Smooth muscle cell (in vitro differentiated cells): Measurements from ENCODE around the gene GTF2F1. TPM values are rescaled to one million over a fixed set of nuclear protein-coding genes. Genes with fewer than 3 reads are reported as not detected.

Experiments used
- DNase-seq: peaks from one replicate; lab custom pipeline; 2025; ENCODE audit not compliant: unreplicated experiment; lab: John Stamatoyannopoulos, UW
- H2AFZ ChIP-seq: fragments of 200-600 bp; sonication (generic); 2 replicates; pipeline ENCODE4 v1.6.0; 2016; ENCODE audit warnings: antibody characterized with exemption, low read depth, mild to moderate bottlenecking
- H3F3A ChIP-seq: fragments of 200-600 bp; sonication (generic); 2 replicates; pipeline ENCODE4 v1.6.0; 2017; ENCODE audit warnings: antibody characterized with exemption, low read depth
- H3K27ac ChIP-seq: fragments of 200-600 bp; sonication (generic); 2 replicates; pipeline ENCODE4 v1.5.1; 2016; ENCODE audit warnings: low read depth, mild to moderate bottlenecking
- H3K27me3 ChIP-seq: fragments of 200-600 bp; sonication (generic); 2 replicates; pipeline ENCODE4 v1.6.1; 2016; ENCODE audit warnings: low read depth, mild to moderate bottlenecking
- H3K36me3 ChIP-seq: fragments of 200-600 bp; sonication (generic); 2 replicates; pipeline ENCODE4 v1.5.1; 2016; ENCODE audit warnings: low read depth
- H3K4me1 ChIP-seq: fragments of 200-600 bp; sonication (generic); 2 replicates; pipeline ENCODE4 v1.5.1; 2016; ENCODE audit warnings: low read depth
- H3K4me2 ChIP-seq: fragments of 200-600 bp; sonication (generic); 2 replicates; pipeline ENCODE4 v1.6.0; 2016; ENCODE audit warnings: mild to moderate bottlenecking
- H3K4me3 ChIP-seq: fragments of 200-600 bp; sonication (generic); 2 replicates; pipeline ENCODE4 v1.5.1; 2016; ENCODE audit warnings: mild to moderate bottlenecking
- H3K79me2 ChIP-seq: fragments of 200-600 bp; sonication (generic); 2 replicates; pipeline ENCODE4 v1.6.0; 2016; ENCODE audit warnings: low read depth, mild to moderate bottlenecking
- H3K9ac ChIP-seq: fragments of 200-600 bp; sonication (generic); 2 replicates; pipeline ENCODE4 v1.6.0; 2016; ENCODE audit warnings: low read depth
- H3K9me3 ChIP-seq: fragments of 200-600 bp; sonication (generic); replicated peaks from 2 replicates; pipeline ENCODE4 v1.5.1; 2016; ENCODE audit warnings: low read depth
- H4K20me1 ChIP-seq: fragments of 200-600 bp; sonication (generic); 2 replicates; pipeline ENCODE4 v1.6.0; 2016; ENCODE audit warnings: low read depth
- CTCF ChIP-seq: fragments of 200-600 bp; sonication (generic); IDR thresholded peaks from 2 replicates; pipeline ENCODE4 v1.5.1; 2017; ENCODE audit warnings: borderline replicate concordance, mild to moderate bottlenecking, antibody characterized with exemption; ENCODE audit not compliant: insufficient read depth, poor library complexity, severe bottlenecking
- WGBS: methylation state at CpG from one replicate; pipeline ENCODE4 v1.1.7; 2016; ENCODE audit warnings: low lambda C conversion rate; 5-methylcytosine and 5-hydroxymethylcytosine counted together
- polyA plus RNA-seq: library from polyadenylated mRNA; unstranded; fragments of >200 nt; fragmentation: Nextera tagmentation; extraction: Ambion mirVana; gene quantifications from 2 replicates; pipeline ENCODE4 v1.2.1, GENCODE V29; 2016
- total RNA-seq: library from RNA; depleted of rRNA; stranded (reverse); fragments of >200 nt; gene quantifications from 2 replicates; pipeline ENCODE4 v1.2.3, GENCODE V29; 2014

Gene GTF2F1
- total and polyA plus RNA-seq, 2 experiments from 2014 or later: 34.7 to 65.8 TPM

- Histone ChIP-seq H3K9me3 (no peaks in the 10 kb centered on the region), H3K36me3 (peaks cover 6% of the 10 kb centered on the region), H3K9ac (no peak overlapping the region), H3K4me1 (peaks cover 5% of the 10 kb centered on the region), H3K79me2 (no peaks in the 10 kb centered on the region), H3K27ac (no peak overlapping the region), H3F3A (peaks cover 15% of the 10 kb centered on the region), H4K20me1 (no peaks in the 10 kb centered on the region), H2AFZ (no peak overlapping the region), H3K4me3 (no peak overlapping the region), H3K4me2 (no peak overlapping the region), H3K27me3 (no peaks in the 10 kb centered on the region)
- no peak for TF ChIP-seq CTCF
- 94% methylated on average over 29 of the region's 29 CpGs for WGBS
- DNase-seq: no peak
Observed at GRCh38 chr19:6374711-6375410, 18.1 kb downstream of the GTF2F1 start.

GRCh38 chr19:6374161-6374709, 18.7 kb downstream of the GTF2F1 start:
- Histone ChIP-seq H3K79me2 (no peaks in the 10 kb centered on the region), H3K4me1 (peaks cover 5% of the 10 kb centered on the region), H3K4me3 (no peak overlapping the region), H3K9ac (no peak overlapping the region), H2AFZ (no peak overlapping the region), H3K36me3 (no peaks in the 10 kb centered on the region), H3K27ac (peak overlapping the region; percentile 35), H3F3A (peaks cover 15% of the 10 kb centered on the region), H3K4me2 (peak overlapping the region; percentile 86), H3K9me3 (no peaks in the 10 kb centered on the region), H3K27me3 (no peaks in the 10 kb centered on the region), H4K20me1 (no peaks in the 10 kb centered on the region)
- DNase-seq: no peak
- 77% methylated on average over 28 of the region's 29 CpGs for WGBS
- no peak for TF ChIP-seq CTCF

GRCh38 chr19:6373813-6374108, 19.2 kb downstream of the GTF2F1 start:
- Histone ChIP-seq H4K20me1 (no peaks in the 10 kb centered on the region), H3K9ac (no peak overlapping the region), H3K27me3 (no peaks in the 10 kb centered on the region), H3K4me2 (peak overlapping the region; percentile 86), H3K36me3 (no peaks in the 10 kb centered on the region), H3F3A (peaks cover 14% of the 10 kb centered on the region), H3K9me3 (no peaks in the 10 kb centered on the region), H3K27ac (peak overlapping the region; percentile 35), H3K79me2 (no peaks in the 10 kb centered on the region), H3K4me3 (peak overlapping the region; percentile 44), H3K4me1 (peaks cover 5% of the 10 kb centered on the region), H2AFZ (no peak overlapping the region)
- no peak for TF ChIP-seq CTCF
- DNase-seq: no peak
- WGBS: 27% methylated on average over 4 of the region's 5 CpGs
